GM12878 (cell line): ENCODE results near the gene AGBL3. TPM values are rescaled to one million over a fixed set of nuclear protein-coding genes. Genes with fewer than 3 reads are reported as not detected.
"Not testable (repeated sequence)": the region's sequence is repeated elsewhere in the genome, so short reads cannot be mapped to it uniquely, and the experiment has no call there.

Source experiments
- ATAC-seq: fragments of 200-7000 bp; cut with Tn5 transposase; 3 replicates; pipeline ENCODE4 v1.9.1; 2020; ENCODE audit warnings: mild to moderate bottlenecking, moderate library complexity
- BruUV-seq: library from RNA; stranded (reverse); fragments of 400-500 nt; replicated peaks from 2 replicates; lab custom pipeline; 2021; lab: Mats Ljungman, UMichigan
- CTCF ChIA-PET: fragments of 300-600 bp; sonication (Branson Sonifier 250); formaldehyde crosslinking; extraction: SDS; loops from one replicate; lab custom pipeline; 2021; ENCODE audit warnings: inconsistent platforms; lab: Yijun Ruan, JAX
- POLR2A ChIA-PET: fragments of 350-600 bp; formaldehyde crosslinking; extraction: SDS; loops from one replicate; lab custom pipeline; 2021; ENCODE audit warnings: inconsistent platforms; lab: Charles Lee
- RAD21 ChIA-PET: fragments of 300-600 bp; sonication (Branson Sonifier 250); formaldehyde crosslinking; loops from one replicate; lab custom pipeline; 2023; ENCODE audit warnings: antibody characterized with exemption; ENCODE audit not compliant: unreplicated experiment; lab: Charles Lee
- SMC1A ChIA-PET: fragments of 300-600 bp; sonication (Branson Sonifier 250); formaldehyde crosslinking; loops from one replicate; lab custom pipeline; 2023; ENCODE audit not compliant: unreplicated experiment, uncharacterized antibody; lab: Charles Lee
- DNase-seq: peaks from one replicate; pipeline ENCODE4 v3.0.0-alpha.2; 2011; ENCODE audit warnings: low read depth, low spot score
- FAIRE-seq: peaks from 3 replicates; lab custom pipeline; 2011; peaks lifted over from hg19 to GRCh38; lab: Jason Lieb, UNC
- H2AFZ ChIP-seq: 2 replicates; pipeline ENCODE4 v1.6.0; 2011; ENCODE audit warnings: low read depth, low read length, control low read depth; ENCODE audit not compliant: control insufficient read depth
- H3K27ac ChIP-seq: 2 replicates; pipeline ENCODE4 v1.5.1; 2011; ENCODE audit warnings: control low read depth; ENCODE audit not compliant: control insufficient read depth, insufficient read depth
- H3K27me3 ChIP-seq, 2 experiments: replicated peaks in 1 of 2; 2 replicates each; pipeline versions ENCODE4 v1.6.0 to v1.6.1; 2011; ENCODE audit warnings: low read length in 1 of 2; ENCODE audit not compliant: control insufficient read depth in 2 of 2, insufficient read depth in 2 of 2
- H3K36me3 ChIP-seq, 2 experiments: 2 replicates each; pipeline ENCODE4 v1.5.1; 2011; ENCODE audit warnings: low read length in 1 of 2; ENCODE audit not compliant: control insufficient read depth in 2 of 2, insufficient read depth in 2 of 2
- H3K4me1 ChIP-seq: 2 replicates; pipeline ENCODE4 v1.6.1; 2011; ENCODE audit warnings: mild to moderate bottlenecking, low read length, moderate library complexity, mixed read lengths; ENCODE audit not compliant: control insufficient read depth, insufficient read depth
- H3K4me2 ChIP-seq: 2 replicates; pipeline ENCODE4 v1.6.0; 2011; ENCODE audit warnings: control low read depth; ENCODE audit not compliant: control insufficient read depth, insufficient read depth
- H3K4me3 ChIP-seq: fragments of 200-600 bp; sonication (generic); 2 replicates; pipeline ENCODE4 v1.5.1; 2016
- H3K79me2 ChIP-seq: 2 replicates; pipeline ENCODE4 v1.6.0; 2011; ENCODE audit warnings: low read length; ENCODE audit not compliant: control insufficient read depth, insufficient read depth
- H3K9ac ChIP-seq: 2 replicates; pipeline ENCODE4 v1.8.0; 2011; ENCODE audit warnings: low read length, control low read depth, mixed read lengths; ENCODE audit not compliant: control insufficient read depth, insufficient read depth
- H3K9me3 ChIP-seq: replicated peaks from 3 replicates; pipeline ENCODE4 v1.5.1; 2011; ENCODE audit warnings: mild to moderate bottlenecking, low read length; ENCODE audit not compliant: control insufficient read depth, insufficient read depth
- H4K20me1 ChIP-seq: 2 replicates; pipeline ENCODE4 v1.6.0; 2011; ENCODE audit not compliant: control insufficient read depth, insufficient read depth
- ATF2 ChIP-seq: IDR thresholded peaks from 2 replicates; pipeline ENCODE4 v1.6.1; 2012; ENCODE audit warnings: low read length, inconsistent platforms
- FOXM1 ChIP-seq: IDR thresholded peaks from 2 replicates; pipeline ENCODE4 v1.6.1; 2012; ENCODE audit warnings: low read depth, mild to moderate bottlenecking, inconsistent platforms, low read length, moderate library complexity
- JUNB ChIP-seq: IDR thresholded peaks from 2 replicates; pipeline ENCODE4 v1.6.1; 2016; ENCODE audit warnings: antibody characterized with exemption, mild to moderate bottlenecking
- LARP7 ChIP-seq: fragments of 450-650 bp; IDR thresholded peaks from 2 replicates; pipeline ENCODE4 v1.6.1; 2017; ENCODE audit warnings: mild to moderate bottlenecking
- NFIC ChIP-seq: IDR thresholded peaks from 2 replicates; pipeline ENCODE4 v1.6.1; 2012; ENCODE audit warnings: low read depth, mild to moderate bottlenecking, inconsistent platforms, low read length, moderate library complexity
- NR2C1 ChIP-seq: fragments of 450-650 bp; IDR thresholded peaks from 2 replicates; pipeline ENCODE4 v1.6.1; 2017; ENCODE audit warnings: antibody characterized with exemption, mild to moderate bottlenecking, moderate library complexity
- PAX8 ChIP-seq: fragments of 450-650 bp; IDR thresholded peaks from 2 replicates; pipeline ENCODE4 v1.6.1; 2017; ENCODE audit warnings: mild to moderate bottlenecking, moderate library complexity
- POU2F2 ChIP-seq: IDR thresholded peaks from 3 replicates; pipeline ENCODE4 v1.6.1; 2011; ENCODE audit warnings: low read depth, mild to moderate bottlenecking, low read length, borderline replicate concordance
- RELA ChIP-seq: fragments of 450-650 bp; IDR thresholded peaks from 2 replicates; pipeline ENCODE4 v1.8.0; 2014; ENCODE audit warnings: borderline replicate concordance; ENCODE audit not compliant: partially characterized antibody
- RELB ChIP-seq: fragments of 450-650 bp; IDR thresholded peaks from 2 replicates; pipeline ENCODE4 v1.6.1; 2017; ENCODE audit warnings: low read depth, mild to moderate bottlenecking, moderate library complexity
- SIN3A ChIP-seq: IDR thresholded peaks from 2 replicates; pipeline ENCODE4 v1.6.1; 2012; ENCODE audit warnings: low read depth, low read length, improper control_type of control experiment
- STAT3 ChIP-seq: IDR thresholded peaks from 2 replicates; pipeline ENCODE4 v1.6.1; 2011; ENCODE audit warnings: low read depth, low read length, improper control_type of control experiment
- YY1 ChIP-seq: IDR thresholded peaks from 2 replicates; pipeline ENCODE4 v1.6.1; 2011; ENCODE audit warnings: low read depth, mild to moderate bottlenecking, low read length
- ZNF217 ChIP-seq: fragments of 450-650 bp; IDR thresholded peaks from 2 replicates; pipeline ENCODE4 v1.6.1; 2017; ENCODE audit warnings: antibody characterized with exemption, mild to moderate bottlenecking
- WGBS: methylation state at CpG from one replicate; pipeline ENCODE4 v1.1.6; 2016; ENCODE audit warnings: low lambda C conversion rate; ENCODE audit not compliant: insufficient replicate concordance, insufficient coverage; ENCODE audit errors: missing lambda C conversion rate; 5-methylcytosine and 5-hydroxymethylcytosine counted together
- in situ Hi-C: fragments of 300-500 bp; cut with MboI; formaldehyde crosslinking; loops from 9 replicates; pipeline ENCODE4 v1.14.3; 2018; ENCODE audit warnings: mixed read lengths
- intact Hi-C: fragments of 100-400 bp; cut with micrococcal nuclease; formaldehyde crosslinking; loops from one replicate; pipeline ENCODE4 v1.14.2; 2022; ENCODE audit not compliant: unreplicated experiment
- polyA plus RNA-seq, 11 experiments: library from polyadenylated mRNA; depleted of rRNA in 4 of 11; unstranded in 6 of 11; stranded (reverse) in 5 of 11; fragments of >200 nt; fragmentation: Nextera tagmentation in 4 of 11; fragmentation: Illumina TruSeq in 1 of 11; extraction: Ambion mirVana in 4 of 11; extraction: Trizol in 1 of 11; gene quantifications; 1 replicate in 1 of 11; 2 replicates in 10 of 11; pipeline versions ENCODE4 v1.2.1 to v1.2.3, GENCODE V29; 2011 to 2016; ENCODE audit warnings: inconsistent platforms in 2 of 11, missing spikeins in 2 of 11, low read depth in 1 of 11
- total RNA-seq, 4 experiments: library from RNA; depleted of rRNA in 3 of 4; stranded (reverse); fragments of >200 nt in 3 of 4; fragmentation: Illumina TruSeq in 1 of 4; extraction: Trizol in 1 of 4; gene quantifications; 2 replicates each; pipeline versions ENCODE4 v1.2.1 to v1.2.3, GENCODE V29; 2013 to 2021

The AGBL3 gene
- total and polyA plus RNA-seq, 10 of the 15 experiments (the other 5 are each of a cell fraction or from before 2014, with no cell fraction given): 0.82 to 12.4 (median 3.7) TPM

GRCh38 chr7:135035252-135035651, 48.9 kb downstream of the AGBL3 start:
- H3K27ac ChIP-seq: no peak overlapping the region
- TF ChIP-seq SIN3A: no peak
- TF ChIP-seq FOXM1: no peak
- TF ChIP-seq RELA: no peak
- no peak for TF ChIP-seq POU2F2
- TF ChIP-seq LARP7: no peak
- TF ChIP-seq ZNF217: no peak
- no peak for TF ChIP-seq JUNB
- no peak for TF ChIP-seq NFIC
- no peak for TF ChIP-seq STAT3
- no peak for TF ChIP-seq YY1
- no peak for TF ChIP-seq RELB
- no peak for TF ChIP-seq PAX8
- TF ChIP-seq NR2C1: no peak
- no peak for TF ChIP-seq ATF2
- TF ChIP-seq, all 136 proteins: peak for 0
- Histone ChIP-seq H3K79me2 (no peaks in the 10 kb centered on the region), H3K4me3 (no peak overlapping the region), H3K9me3 (no peaks in the 10 kb centered on the region; the same call in 2 of the 3 replicates), H2AFZ (no peak overlapping the region), H3K9ac (no peak overlapping the region), H3K4me1 (no peaks in the 10 kb centered on the region), H4K20me1 (no peaks in the 10 kb centered on the region), H3K36me3 (no peaks in the 10 kb centered on the region), H3K4me2 (no peak overlapping the region), H3K27me3 (no peaks in the 10 kb centered on the region)
- CTCF ChIA-PET: interaction anchor here (0.9 kb wide), 1 partner anchor 12 kb away, joined by 3 read pairs; no protein-coding TSS in a partner anchor
- no TSS peak for BruUV-seq
- SMC1A ChIA-PET: interaction anchor here (0.9 to 1.5 kb wide), 2 partner anchors 34 to 113 kb away, joined by 3 read pairs; partner anchors contain the start of gene TMEM140
- intact Hi-C loops: no loop called here
- RAD21 ChIA-PET: no interaction called here
- in situ Hi-C loops: no loop called here
- FAIRE-seq (no peak), ATAC-seq (no peak), DNase-seq (no peak)
- POLR2A ChIA-PET: interaction anchor here (0.5 kb wide), 1 partner anchor 554 kb away, joined by 3 read pairs; no protein-coding TSS in a partner anchor
- 47% methylated on average over 2 of the region's 2 CpGs for WGBS

GRCh38 chr7:135067017-135067416, 80.7 kb downstream of the AGBL3 start:
- FAIRE-seq, H2AFZ ChIP-seq, RAD21 ChIA-PET, POLR2A ChIA-PET, H3K9me3 ChIP-seq, SMC1A ChIA-PET, DNase-seq, H3K79me2 ChIP-seq, H3K36me3 ChIP-seq, H3K4me2 ChIP-seq, BruUV-seq, ATAC-seq, CTCF ChIA-PET, H3K9ac ChIP-seq, H3K4me1 ChIP-seq, intact Hi-C loops, H3K27me3 ChIP-seq, H3K4me3 ChIP-seq, H4K20me1 ChIP-seq, H3K27ac ChIP-seq, in situ Hi-C loops: not testable (repeated sequence)
- 67% methylated on average over 12 of the region's 12 CpGs for WGBS
